Fibroblast of the aortic adventitia (primary cell): ENCODE data around the gene FADS2. TPM values are rescaled to one million over a fixed set of nuclear protein-coding genes. Genes with fewer than 3 reads are reported as not detected.

Source experiments
- DNase-seq: peaks from one replicate; pipeline ENCODE4 v3.0.0-alpha.2; 2010; ENCODE audit warnings: low read depth
- H3K4me3 ChIP-seq: 2 replicates; pipeline ENCODE4 v1.5.1; 2011; ENCODE audit warnings: low read depth, mild to moderate bottlenecking, control low read depth, low read length, moderate library complexity
- CTCF ChIP-seq: IDR thresholded peaks from 2 replicates; pipeline ENCODE4 v1.5.1; 2011; ENCODE audit warnings: mild to moderate bottlenecking, low read length, control low read depth, inconsistent platforms; ENCODE audit not compliant: insufficient read depth
- total RNA-seq: library from RNA; depleted of rRNA; stranded (reverse); fragments of >200 nt; gene quantifications from 2 replicates; pipeline ENCODE4 v1.2.3, GENCODE V29; 2012; ENCODE audit warnings: low replicate concordance

The FADS2 gene
- total RNA-seq, 1 donor = 125 TPM

DNA sequence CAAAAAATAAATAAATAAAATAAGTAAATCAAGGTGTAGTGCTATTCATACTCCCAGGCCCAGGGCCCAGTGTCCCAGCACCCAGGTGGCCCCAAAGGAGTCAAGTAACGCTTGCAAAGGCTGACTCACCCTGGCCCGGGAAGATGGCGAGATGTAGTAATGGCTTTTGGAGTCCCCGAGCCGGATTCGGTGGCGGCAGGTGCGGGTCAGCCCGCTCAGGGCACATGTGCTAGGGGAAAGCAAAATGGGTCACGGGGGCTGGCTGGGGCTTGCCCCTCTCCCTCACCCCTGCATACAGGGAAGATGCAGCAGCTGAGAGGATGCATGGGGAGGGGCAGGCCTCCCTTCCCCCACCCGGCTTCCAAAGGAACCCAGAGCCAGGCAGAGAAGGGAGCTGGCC is 74.2 kb downstream of the FADS2 start:
- no peak overlapping the region for H3K4me3 ChIP-seq
- no peak for DNase-seq
- TF ChIP-seq CTCF = no peak

DNA sequence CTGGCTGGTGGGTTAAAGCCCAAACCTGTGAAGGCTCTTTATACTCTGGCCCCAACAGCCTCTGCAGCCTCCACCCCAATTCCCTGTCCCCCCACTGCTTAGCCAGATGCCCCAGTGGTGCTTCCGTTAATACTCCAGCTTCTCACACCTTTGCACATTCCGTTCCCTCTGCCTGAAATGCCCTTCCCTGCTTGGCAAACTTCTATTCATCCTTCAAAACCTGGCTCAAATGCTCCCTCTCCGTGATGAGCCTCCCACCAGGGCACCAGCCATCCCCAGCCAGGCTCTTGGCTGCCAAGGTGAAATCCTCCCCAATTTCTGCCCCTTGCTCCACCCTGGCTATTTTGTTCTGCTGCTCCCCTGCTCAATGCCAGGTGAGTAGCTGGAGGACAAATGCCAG is 75.7 kb downstream of the FADS2 start:
- TF ChIP-seq CTCF = no peak
- no peak overlapping the region for H3K4me3 ChIP-seq
- DNase-seq = no peak

DNA sequence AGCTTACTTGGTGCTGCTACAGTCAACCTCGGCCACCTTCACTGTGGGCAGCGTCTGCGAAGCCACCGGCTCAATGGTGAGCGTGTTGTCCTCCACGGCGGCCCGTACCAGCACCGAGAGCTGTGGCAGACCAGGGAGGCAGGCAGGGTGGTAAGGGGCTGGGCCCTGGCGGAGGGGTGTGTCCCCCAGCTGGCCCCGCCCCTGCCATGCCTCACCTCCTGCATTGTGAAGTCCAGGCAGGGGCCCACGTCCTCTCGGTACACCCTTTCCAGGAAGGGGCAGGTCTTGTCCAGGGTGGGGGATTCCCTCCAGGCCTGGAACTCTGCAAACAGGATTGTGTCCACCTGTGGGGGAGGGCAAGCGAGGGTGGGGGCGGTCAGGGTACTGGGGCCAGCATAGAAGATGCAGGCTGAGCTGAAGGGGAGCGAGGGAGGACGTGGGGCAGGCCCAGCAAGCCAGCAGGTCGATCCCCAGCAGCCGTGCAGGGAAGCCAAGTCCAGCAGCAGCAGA is 76.5 kb downstream of the FADS2 start:
- no peak for DNase-seq
- no peak for TF ChIP-seq CTCF
- no peak overlapping the region for H3K4me3 ChIP-seq

GRCh38 chr11:61905067-61905696 is 77.1 kb downstream of the FADS2 start:
- TF ChIP-seq CTCF = no peak
- DNase-seq = no peak

DNA sequence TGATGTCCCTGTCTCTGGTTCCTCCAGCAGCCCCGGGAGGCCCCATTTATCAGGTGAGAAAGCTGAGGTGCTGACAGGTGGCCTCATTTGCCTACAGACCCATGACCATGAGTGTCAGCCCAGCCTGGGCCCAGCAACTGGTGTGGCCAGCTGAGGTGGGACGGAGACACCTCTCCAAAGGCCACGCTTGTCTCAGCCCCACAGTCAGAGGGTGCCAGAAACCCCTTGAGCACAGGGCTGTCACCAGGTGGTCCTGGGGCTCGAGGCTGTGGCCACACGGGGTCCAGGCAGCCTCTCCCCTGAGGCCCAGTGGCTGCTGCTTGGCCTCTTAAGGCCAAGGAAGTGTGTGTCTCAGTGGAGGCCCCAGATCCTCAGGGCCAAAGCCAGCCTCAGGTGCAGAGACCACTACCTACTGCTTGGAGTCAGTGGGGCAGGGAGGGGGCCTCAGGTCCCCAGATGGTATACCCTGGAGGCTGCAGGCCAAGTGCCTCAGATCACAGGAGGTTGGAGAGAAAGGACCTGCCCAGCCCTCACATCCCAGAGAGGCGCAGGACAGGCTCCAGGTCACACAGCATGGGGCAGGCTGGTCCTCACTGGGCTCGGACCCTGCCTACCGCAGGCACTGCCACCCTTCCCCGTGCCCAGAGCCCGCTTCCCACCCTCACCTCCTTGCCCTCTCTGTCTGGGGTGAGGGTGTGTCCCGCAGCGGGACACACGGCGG is 77.9 kb downstream of the FADS2 start:
- H3K4me3 ChIP-seq = no peak overlapping the region
- DNase-seq = no peak
- no peak for TF ChIP-seq CTCF

More at GRCh38 chr11:61905067-61905696, 77.1 kb downstream of the FADS2 start:
- H3K4me3 ChIP-seq = no peak overlapping the region

DNA sequence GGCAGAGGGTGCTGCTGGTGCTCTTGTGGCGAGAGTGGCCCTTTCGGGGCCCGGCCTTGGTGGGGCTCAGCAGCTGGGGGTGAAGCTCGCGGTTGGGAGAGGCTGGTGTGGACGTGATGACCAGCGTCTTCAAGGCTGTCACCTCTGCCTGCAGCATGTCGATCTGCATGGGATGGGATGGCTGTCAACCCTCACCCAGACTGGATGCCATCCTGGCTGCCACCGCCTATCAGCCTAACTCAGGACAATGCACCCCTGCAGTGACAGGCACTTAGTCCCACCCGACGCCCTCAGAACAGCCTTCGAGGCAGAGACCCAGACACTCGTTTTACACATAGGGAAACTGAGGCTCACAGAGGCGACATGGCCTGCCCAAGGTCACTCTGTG is 78.4 kb downstream of the FADS2 start:
- TF ChIP-seq CTCF = no peak
- no peak overlapping the region for H3K4me3 ChIP-seq
- DNase-seq = no peak
